ENCODE measurements around the gene DNAH14. TPM values are rescaled to one million over a fixed set of nuclear protein-coding genes. Genes with fewer than 3 reads are reported as not detected.

The DNAH14 gene
- total RNA-seq, 4 donors from 2014 or later = 0.15 to 0.55 TPM; not detected in 2

- H3K36me3 ChIP-seq = no peaks in the 10 kb centered on the region
- no peak for DNase-seq
- H3K4me3 ChIP-seq = no peak overlapping the region
- no peaks in the 10 kb centered on the region for H3K4me1 ChIP-seq
- no peaks in the 10 kb centered on the region for H3K27me3 ChIP-seq
- no peak for ATAC-seq
- TF ChIP-seq POLR2A (IDR thresholded peaks at IDR 0.05) (no peak), CTCF (IDR thresholded peaks at IDR 0.05 in 4 of 5, conservative IDR thresholded peaks at IDR 0.05 in 1 of 5) (no peak)
- intact Hi-C loops (cut with DNase I; ENCODE audit: low total_unique reads) (no loop called here), in situ Hi-C loops (cut with MboI; ENCODE audit: low sequenced_read_pairs in 4 of 4) (no loop called here)
- no peaks in the 10 kb centered on the region for H3K9me3 ChIP-seq
- H3K27ac ChIP-seq = no peak overlapping the region
Observed at GRCh38 chr1:225253173-225253572, 323.7 kb downstream of the DNAH14 start.

- TF ChIP-seq CTCF (IDR thresholded peaks at IDR 0.05 in 4 of 5, conservative IDR thresholded peaks at IDR 0.05 in 1 of 5) (no peak), POLR2A (IDR thresholded peaks at IDR 0.05) (no peak)
- intact Hi-C loops (cut with DNase I; ENCODE audit: low total_unique reads) (no loop called here), in situ Hi-C loops (cut with MboI; ENCODE audit: low sequenced_read_pairs in 4 of 4) (no loop called here)
- Histone ChIP-seq H3K27me3 (no peaks in the 10 kb centered on the region), H3K27ac (no peak overlapping the region), H3K4me1 (no peaks in the 10 kb centered on the region), H3K9me3 (no peaks in the 10 kb centered on the region), H3K4me3 (no peak overlapping the region), H3K36me3 (no peaks in the 10 kb centered on the region)
- DNase-seq = no peak
- ATAC-seq = no peak
Observed at GRCh38 chr1:225253784-225254183, 324.3 kb downstream of the DNAH14 start.

GRCh38 chr1:225254676-225255075, 325.2 kb downstream of the DNAH14 start:
- TF ChIP-seq CTCF (IDR thresholded peaks at IDR 0.05 in 4 of 5, conservative IDR thresholded peaks at IDR 0.05 in 1 of 5) (no peak), POLR2A (IDR thresholded peaks at IDR 0.05) (no peak)
- no peaks in the 10 kb centered on the region for H3K36me3 ChIP-seq
- in situ Hi-C loops (cut with MboI; ENCODE audit: low sequenced_read_pairs in 4 of 4) (no loop called here), intact Hi-C loops (cut with DNase I; ENCODE audit: low total_unique reads) (no loop called here)
- no peak for ATAC-seq
- no peaks in the 10 kb centered on the region for H3K9me3 ChIP-seq
- no peak for DNase-seq
- no peak overlapping the region for H3K27ac ChIP-seq
- H3K4me1 ChIP-seq = no peaks in the 10 kb centered on the region
- H3K4me3 ChIP-seq = no peak overlapping the region
- H3K27me3 ChIP-seq = no peaks in the 10 kb centered on the region

- no peak for ATAC-seq
- in situ Hi-C loops (cut with MboI; ENCODE audit: low sequenced_read_pairs in 4 of 4) (no loop called here), intact Hi-C loops (cut with DNase I; ENCODE audit: low total_unique reads) (no loop called here)
- no peak for TF ChIP-seq CTCF (IDR thresholded peaks at IDR 0.05 in 4 of 5, conservative IDR thresholded peaks at IDR 0.05 in 1 of 5)
- no peak for TF ChIP-seq POLR2A (IDR thresholded peaks at IDR 0.05)
- H3K36me3 ChIP-seq = no peaks in the 10 kb centered on the region
- H3K4me3 ChIP-seq = no peak overlapping the region
- no peak overlapping the region for H3K27ac ChIP-seq
- DNase-seq = no peak
- H3K4me1 ChIP-seq = no peaks in the 10 kb centered on the region
- peaks cover 0 to 4% (median 0%) of the 10 kb centered on the region in 3 donors for H3K9me3 ChIP-seq
- no peaks in the 10 kb centered on the region for H3K27me3 ChIP-seq
Observed at GRCh38 chr1:225257081-225257480, 327.6 kb downstream of the DNAH14 start.

- Histone ChIP-seq H3K36me3 (no peaks in the 10 kb centered on the region), H3K27me3 (no peaks in the 10 kb centered on the region), H3K4me3 (no peak overlapping the region), H3K4me1 (no peaks in the 10 kb centered on the region), H3K27ac (no peak overlapping the region), H3K9me3 (peaks cover 0 to 4% (median 0%) of the 10 kb centered on the region in 3 donors)
- DNase-seq (no peak), ATAC-seq (no peak)
- TF ChIP-seq CTCF (IDR thresholded peaks at IDR 0.05 in 4 of 5, conservative IDR thresholded peaks at IDR 0.05 in 1 of 5) (no peak), POLR2A (IDR thresholded peaks at IDR 0.05) (no peak)
- intact Hi-C loops (cut with DNase I; ENCODE audit: low total_unique reads) (no loop called here), in situ Hi-C loops (cut with MboI; ENCODE audit: low sequenced_read_pairs in 4 of 4) (no loop called here)
Observed at GRCh38 chr1:225258811-225259210, 329.3 kb downstream of the DNAH14 start.
